ENCODE data around the gene OSBPL7.

- TF ChIP-seq RFX5 (IDR thresholded peaks at IDR 0.05; ENCODE audit: low read depth, low read length) = no peak
- TF ChIP-seq CTCF (conservative IDR thresholded peaks at IDR 0.05; ENCODE audit: low read depth, low read length) = no peak
- no peak for TF ChIP-seq POLR2A (IDR thresholded peaks at IDR 0.05; ENCODE audit: low read depth, low read length)
- no peak for TF ChIP-seq NFE2L2 (IDR thresholded peaks at IDR 0.05; ENCODE audit: low read depth, low read length)
- no peak for TF ChIP-seq MAFK (IDR thresholded peaks at IDR 0.05; ENCODE audit: low read depth, low read length)
- no peak for TF ChIP-seq RAD21 (IDR thresholded peaks at IDR 0.05; ENCODE audit: low read length)
- TF ChIP-seq CEBPB (IDR thresholded peaks at IDR 0.05; ENCODE audit: low read depth, low read length) = no peak
Measured at GRCh38 chr17:47808830-47809480, 12.6 kb downstream of the OSBPL7 start.

Measured in IMR-90 (cell line).